Activated T-helper 1 cell treated with anti-CD3 and anti-CD28 coated beads, Interleukin-12 subunit alpha, Interleukin-12 subunit beta, Interleukin-2, Interleukin-4 antibody, amounts not matched to agents 30 ng/mL and 10 ng/mL and 1 ng/mL, durations not matched to agents 14 hours and 24 hours and 36 hours (primary cell): ENCODE measurements around the gene EFNB2. TPM values are rescaled to one million over a fixed set of nuclear protein-coding genes. Genes with fewer than 3 reads are reported as not detected.

ENCODE experiments used
- DNase-seq: peaks from one replicate; pipeline ENCODE4 v3.0.0; 2021; ENCODE audit warnings: low spot score
- H3K27ac Mint-ChIP-seq: one replicate; pipeline ENCODE4 v1.8.0; 2021; ENCODE audit warnings: mild to moderate bottlenecking, mixed read lengths
- H3K27me3 Mint-ChIP-seq: one replicate; pipeline ENCODE4 v1.8.0; 2022; ENCODE audit warnings: mild to moderate bottlenecking, moderate library complexity, mixed read lengths; ENCODE audit not compliant: insufficient read depth
- H3K36me3 Mint-ChIP-seq: one replicate; pipeline ENCODE4 v1.8.0; 2021; ENCODE audit warnings: low read depth, mixed read lengths
- H3K4me1 Mint-ChIP-seq: one replicate; pipeline ENCODE4 v1.8.0; 2021; ENCODE audit warnings: low read depth, mixed read lengths
- H3K4me3 Mint-ChIP-seq: one replicate; pipeline ENCODE4 v1.8.0; 2021; ENCODE audit warnings: mild to moderate bottlenecking, moderate library complexity, mixed read lengths
- H3K9me3 Mint-ChIP-seq: one replicate; pipeline ENCODE4 v1.8.0; 2021; ENCODE audit warnings: mixed read lengths
- intact Hi-C: fragments of 100-400 bp; cut with micrococcal nuclease; formaldehyde crosslinking; loops from one replicate; pipeline ENCODE4 v1.15.1; 2024
- total RNA-seq: library from RNA; stranded (reverse); gene quantifications from 2 replicates; pipeline ENCODE4 v1.2.3, GENCODE V29; 2022

EFNB2 gene
- total RNA-seq, 1 donor from 2014 or later: 0.44 TPM

DNA sequence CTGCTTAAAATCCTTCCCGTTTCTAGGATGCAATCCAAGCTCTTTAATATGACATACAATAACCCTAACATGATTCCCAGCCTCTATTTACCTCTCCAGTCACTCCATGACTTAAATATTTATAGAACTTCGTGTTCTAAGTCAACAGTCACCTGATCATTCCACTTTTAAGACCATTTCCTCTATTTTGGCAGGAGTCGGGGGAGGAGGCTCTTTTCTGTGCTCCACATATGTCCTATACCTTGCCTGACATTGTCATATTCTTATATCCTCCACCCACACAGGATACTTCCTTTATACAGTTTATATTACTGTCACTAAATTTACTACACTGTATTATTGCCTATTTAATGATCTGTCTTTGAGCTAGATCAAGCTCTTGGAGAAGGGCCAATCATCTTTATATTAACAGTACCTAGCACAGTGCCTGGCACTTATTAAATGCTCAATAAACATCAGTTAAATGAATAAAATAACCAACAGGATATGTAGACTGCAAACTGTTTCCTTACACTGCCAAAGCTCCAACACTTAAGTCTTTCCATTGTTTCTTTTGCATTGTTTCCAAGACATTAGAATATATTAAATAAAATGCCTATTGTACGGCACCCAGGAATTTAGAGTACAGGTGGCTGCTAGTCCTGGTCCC is 29.8 kb upstream of the EFNB2 start:
- H3K27ac Mint-ChIP-seq: peak overlapping the region; percentile 57
- peaks cover 2% of the 10 kb centered on the region for H3K27me3 Mint-ChIP-seq
- peaks cover 65% of the 10 kb centered on the region for H3K4me1 Mint-ChIP-seq
- no peaks in the 10 kb centered on the region for H3K9me3 Mint-ChIP-seq
- DNase-seq: no peak
- intact Hi-C loops: loop anchor here (2.0 to 10.0 kb wide), 3 partner anchors 14 to 1430 kb away; no protein-coding TSS in a partner anchor
- H3K4me3 Mint-ChIP-seq: peak overlapping the region; percentile 99
- H3K36me3 Mint-ChIP-seq: peaks cover 14% of the 10 kb centered on the region

DNA sequence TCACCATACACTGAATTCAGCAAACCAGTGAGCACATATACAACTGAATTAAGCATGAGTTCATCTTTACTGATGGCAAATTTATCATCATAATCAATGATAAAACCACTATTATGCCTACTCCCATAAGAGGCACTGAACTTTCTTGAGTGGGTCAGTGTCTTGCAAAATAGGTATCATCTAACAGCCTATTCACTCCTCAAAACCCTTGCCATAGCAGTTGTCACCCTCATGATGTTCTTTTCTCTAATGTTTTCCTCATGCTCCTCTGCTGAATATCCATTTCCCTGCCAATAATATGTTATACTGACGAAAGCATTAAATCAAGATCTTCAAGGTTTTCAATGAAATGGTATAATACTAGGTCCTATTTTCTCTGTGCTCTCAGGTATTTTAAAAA is 26.8 kb upstream of the EFNB2 start:
- intact Hi-C loops: loop anchor here (10.0 kb wide), 1 partner anchor 1428 kb away; no protein-coding TSS in a partner anchor
- Mint-ChIP-seq H3K4me3 (no peak overlapping the region), H3K27ac (peak overlapping the region; percentile 49), H3K27me3 (peaks cover 2% of the 10 kb centered on the region), H3K9me3 (no peaks in the 10 kb centered on the region), H3K4me1 (peaks cover 70% of the 10 kb centered on the region), H3K36me3 (peaks cover 28% of the 10 kb centered on the region)
- DNase-seq: no peak

DNA sequence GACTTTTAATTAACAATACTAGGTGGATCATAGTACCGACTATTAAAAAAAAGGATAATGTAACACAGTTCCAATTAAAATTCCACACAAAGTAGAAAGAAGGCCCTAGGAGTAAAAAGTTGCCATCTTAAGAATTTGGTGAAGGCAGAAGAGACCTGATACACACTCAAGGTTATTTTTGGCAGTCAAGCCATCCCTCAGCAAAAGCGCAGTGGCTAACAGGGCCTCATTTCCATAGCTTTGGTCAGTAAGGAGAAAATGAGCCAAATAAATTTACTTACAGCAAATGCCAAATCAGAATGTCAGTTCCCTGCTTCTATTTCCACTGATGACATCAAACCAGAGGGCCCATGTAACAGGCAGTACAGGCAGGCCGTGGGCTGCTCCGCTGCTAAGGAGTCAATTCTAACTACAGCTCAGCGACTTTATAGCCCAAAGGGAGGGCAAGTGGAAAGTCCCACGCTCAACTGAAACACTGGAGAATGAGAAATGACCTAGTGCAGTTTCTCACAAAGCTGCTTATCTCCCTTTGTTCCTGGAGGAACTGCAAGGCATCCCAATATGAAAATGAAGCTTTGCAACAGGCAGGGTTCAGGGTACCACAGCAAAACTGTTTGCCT is 26.2 kb upstream of the EFNB2 start:
- no peaks in the 10 kb centered on the region for H3K9me3 Mint-ChIP-seq
- no peak overlapping the region for H3K4me3 Mint-ChIP-seq
- intact Hi-C loops: loop anchor here (10.0 kb wide), 1 partner anchor 1427 kb away; no protein-coding TSS in a partner anchor
- peak; percentile 34 for DNase-seq
- H3K4me1 Mint-ChIP-seq: peaks cover 71% of the 10 kb centered on the region
- H3K27me3 Mint-ChIP-seq: no peaks in the 10 kb centered on the region
- peaks cover 33% of the 10 kb centered on the region for H3K36me3 Mint-ChIP-seq
- peak overlapping the region; percentile 49 for H3K27ac Mint-ChIP-seq

DNA sequence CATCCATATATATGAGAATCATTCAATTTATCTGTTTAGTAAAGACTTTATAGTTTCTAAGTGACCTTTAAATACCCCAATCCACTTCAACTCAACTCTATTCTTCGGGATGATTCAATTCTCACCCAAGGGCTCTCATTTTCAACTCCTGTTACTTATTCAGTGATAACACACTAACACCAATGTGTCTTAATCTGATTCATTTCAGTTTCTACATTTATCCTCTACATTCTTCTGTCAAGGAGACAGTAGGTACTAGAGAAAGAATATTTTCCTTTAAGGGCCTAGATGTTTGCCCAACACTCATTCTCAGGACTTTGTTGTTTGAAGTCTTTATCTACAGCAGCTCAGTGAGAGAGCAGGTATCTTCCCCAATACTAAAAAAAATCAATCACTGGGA is 25.4 kb upstream of the EFNB2 start:
- H3K36me3 Mint-ChIP-seq: peaks cover 39% of the 10 kb centered on the region
- no peak for DNase-seq
- intact Hi-C loops: loop anchor here (1.0 to 10.0 kb wide), 3 partner anchors 7 to 1426 kb away; partner anchors contain the start of gene ARGLU1
- peaks cover 70% of the 10 kb centered on the region for H3K4me1 Mint-ChIP-seq
- no peaks in the 10 kb centered on the region for H3K9me3 Mint-ChIP-seq
- H3K27ac Mint-ChIP-seq: peak overlapping the region; percentile 49
- H3K4me3 Mint-ChIP-seq: no peak overlapping the region
- H3K27me3 Mint-ChIP-seq: no peaks in the 10 kb centered on the region

DNA sequence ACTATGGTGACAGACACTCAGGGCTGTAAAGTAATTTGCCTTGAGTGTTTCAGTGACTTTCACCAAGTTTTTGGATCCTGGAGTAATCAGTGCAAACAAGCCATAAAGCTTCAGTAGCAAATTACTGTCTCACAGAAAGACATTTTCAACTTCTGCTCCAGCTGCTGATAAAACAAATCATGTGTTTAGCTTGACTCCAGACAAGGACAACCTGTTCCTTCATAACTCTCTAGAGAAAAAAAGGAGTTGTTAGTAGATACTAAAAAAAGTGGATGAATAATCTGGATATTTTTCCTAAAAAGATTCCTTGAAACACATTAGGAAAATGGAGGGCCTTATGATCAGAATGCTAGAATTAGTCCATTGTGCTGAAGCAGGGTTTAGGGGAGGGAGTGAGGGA is 23.1 kb upstream of the EFNB2 start:
- no peak overlapping the region for H3K4me3 Mint-ChIP-seq
- H3K27me3 Mint-ChIP-seq: no peaks in the 10 kb centered on the region
- intact Hi-C loops: no loop called here
- no peak for DNase-seq
- H3K36me3 Mint-ChIP-seq: peaks cover 43% of the 10 kb centered on the region
- H3K9me3 Mint-ChIP-seq: no peaks in the 10 kb centered on the region
- peaks cover 61% of the 10 kb centered on the region for H3K4me1 Mint-ChIP-seq
- peak overlapping the region; percentile 18 for H3K27ac Mint-ChIP-seq

DNA sequence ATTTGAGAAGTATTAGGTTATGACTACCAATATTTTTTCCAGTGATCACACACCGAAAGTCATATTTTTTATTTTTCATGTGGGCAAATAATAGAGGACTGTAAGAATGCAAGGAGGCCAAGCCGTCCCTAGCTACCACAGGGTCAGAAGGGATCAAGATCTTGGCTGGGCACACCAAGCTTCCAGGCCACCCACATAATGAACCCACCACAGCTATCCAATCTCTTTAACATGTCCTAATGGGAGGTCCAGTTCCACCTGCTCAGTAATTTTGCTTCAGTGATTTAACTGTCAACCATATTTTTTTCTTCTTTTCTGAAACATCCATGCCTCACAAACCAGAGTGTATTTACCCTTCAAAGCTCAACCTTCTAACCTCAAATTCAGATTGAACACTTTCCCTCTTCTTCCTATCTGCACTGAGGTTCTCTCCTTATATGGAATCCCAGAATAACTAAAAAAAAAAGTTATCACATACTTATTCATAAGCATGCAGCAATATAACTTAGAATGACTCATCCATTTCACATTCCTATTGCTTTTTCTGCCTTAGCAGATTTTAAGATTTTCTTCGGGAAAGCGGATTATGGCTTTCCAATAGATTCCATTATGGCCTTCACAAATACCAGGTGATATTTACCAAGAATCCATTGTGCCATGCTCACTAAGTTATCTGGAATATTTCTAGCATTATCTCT is 20.3 kb upstream of the EFNB2 start:
- peak overlapping the region; percentile 18 for H3K27ac Mint-ChIP-seq

DNA sequence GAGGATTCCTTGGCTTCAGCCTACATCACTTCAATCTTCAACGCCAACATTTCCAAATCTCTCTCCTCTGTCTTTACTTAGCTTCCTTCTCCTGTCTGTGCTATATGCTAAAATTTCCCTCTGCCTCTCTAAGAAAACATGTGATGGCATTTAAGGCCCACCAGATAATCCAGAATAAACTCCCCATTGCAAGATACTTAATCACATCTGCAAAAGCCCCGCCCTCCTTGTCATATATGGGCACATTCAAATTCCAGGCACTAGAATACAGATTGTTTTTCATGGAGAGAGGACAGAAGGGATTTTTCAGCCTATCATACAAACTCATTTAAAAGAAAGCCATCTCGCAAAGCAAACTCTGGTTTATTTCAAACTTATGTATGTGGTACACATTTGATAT is 16.3 kb upstream of the EFNB2 start:
- Mint-ChIP-seq H3K36me3 (peaks cover 44% of the 10 kb centered on the region), H3K27me3 (no peaks in the 10 kb centered on the region), H3K4me1 (peaks cover 44% of the 10 kb centered on the region), H3K9me3 (no peaks in the 10 kb centered on the region), H3K4me3 (no peak overlapping the region), H3K27ac (peak overlapping the region; percentile 27)
- no peak for DNase-seq
- intact Hi-C loops: loop anchor here (1.0 to 2.0 kb wide), 2 partner anchors 9 to 13 kb away; no protein-coding TSS in a partner anchor

More for the DNA sequence above, 20.3 kb upstream of the EFNB2 start:
- peaks cover 47% of the 10 kb centered on the region for H3K4me1 Mint-ChIP-seq
- no peaks in the 10 kb centered on the region for H3K27me3 Mint-ChIP-seq
- H3K4me3 Mint-ChIP-seq: no peak overlapping the region
- intact Hi-C loops: no loop called here
- H3K36me3 Mint-ChIP-seq: peaks cover 52% of the 10 kb centered on the region
- DNase-seq: no peak
- no peaks in the 10 kb centered on the region for H3K9me3 Mint-ChIP-seq

DNA sequence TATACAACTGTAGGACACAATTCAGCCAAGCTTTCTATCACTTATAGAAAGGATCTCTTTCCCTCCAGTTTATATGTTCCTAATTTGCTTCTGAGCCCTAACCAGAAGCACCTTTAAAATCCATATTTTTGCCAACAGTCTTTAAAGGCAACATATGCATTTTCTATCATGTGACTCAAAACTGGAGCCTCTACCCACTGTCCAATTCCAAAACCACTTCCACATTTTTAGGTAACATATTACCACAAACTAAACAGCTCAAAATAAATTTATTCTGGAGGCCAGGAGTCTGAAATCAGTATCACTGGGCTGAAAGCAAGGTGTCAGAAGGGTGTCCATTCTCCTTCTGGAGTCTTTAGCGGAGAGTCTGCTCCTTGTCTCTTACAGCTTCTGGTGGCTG is 15.9 kb upstream of the EFNB2 start:
- intact Hi-C loops: loop anchor here (1.0 to 2.0 kb wide), 2 partner anchors 9 to 13 kb away; no protein-coding TSS in a partner anchor
- peaks cover 40% of the 10 kb centered on the region for H3K36me3 Mint-ChIP-seq
- no peak overlapping the region for H3K4me3 Mint-ChIP-seq
- H3K9me3 Mint-ChIP-seq: no peaks in the 10 kb centered on the region
- H3K27ac Mint-ChIP-seq: no peak overlapping the region
- peaks cover 42% of the 10 kb centered on the region for H3K4me1 Mint-ChIP-seq
- no peaks in the 10 kb centered on the region for H3K27me3 Mint-ChIP-seq
- DNase-seq: no peak

DNA sequence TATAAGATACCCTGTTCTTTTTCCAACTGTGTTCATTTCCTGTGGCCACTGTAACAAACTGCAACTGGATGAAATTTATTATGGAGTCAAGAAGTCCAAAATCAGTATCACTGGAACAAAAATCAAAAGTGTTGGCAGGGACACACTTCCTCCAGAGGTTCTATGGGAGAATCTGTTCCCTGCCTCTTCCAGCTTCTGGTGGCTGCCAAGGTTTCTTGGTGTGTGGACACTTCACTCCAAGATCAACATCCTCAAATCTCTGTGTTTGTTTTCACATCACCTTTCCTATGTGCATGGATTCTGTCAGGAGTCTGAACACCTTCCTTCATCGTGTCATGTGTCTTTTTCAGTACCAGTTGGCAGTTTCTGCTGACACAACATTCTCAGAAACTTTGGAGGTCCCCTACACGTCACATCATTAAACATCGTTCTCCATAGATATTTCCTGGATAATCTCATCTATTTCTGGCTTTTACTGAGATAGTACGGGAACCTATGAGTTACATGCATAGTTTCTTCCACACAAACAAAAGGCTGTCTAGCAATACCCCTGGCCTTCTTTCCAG is 15.2 kb upstream of the EFNB2 start:
- peaks cover 33% of the 10 kb centered on the region for H3K36me3 Mint-ChIP-seq
- no peak overlapping the region for H3K27ac Mint-ChIP-seq
- DNase-seq: no peak
- no peaks in the 10 kb centered on the region for H3K9me3 Mint-ChIP-seq
- H3K4me3 Mint-ChIP-seq: no peak overlapping the region
- H3K4me1 Mint-ChIP-seq: peaks cover 35% of the 10 kb centered on the region
- intact Hi-C loops: loop anchor here (1.0 to 2.0 kb wide), 2 partner anchors 10 to 14 kb away; no protein-coding TSS in a partner anchor
- H3K27me3 Mint-ChIP-seq: no peaks in the 10 kb centered on the region

DNA sequence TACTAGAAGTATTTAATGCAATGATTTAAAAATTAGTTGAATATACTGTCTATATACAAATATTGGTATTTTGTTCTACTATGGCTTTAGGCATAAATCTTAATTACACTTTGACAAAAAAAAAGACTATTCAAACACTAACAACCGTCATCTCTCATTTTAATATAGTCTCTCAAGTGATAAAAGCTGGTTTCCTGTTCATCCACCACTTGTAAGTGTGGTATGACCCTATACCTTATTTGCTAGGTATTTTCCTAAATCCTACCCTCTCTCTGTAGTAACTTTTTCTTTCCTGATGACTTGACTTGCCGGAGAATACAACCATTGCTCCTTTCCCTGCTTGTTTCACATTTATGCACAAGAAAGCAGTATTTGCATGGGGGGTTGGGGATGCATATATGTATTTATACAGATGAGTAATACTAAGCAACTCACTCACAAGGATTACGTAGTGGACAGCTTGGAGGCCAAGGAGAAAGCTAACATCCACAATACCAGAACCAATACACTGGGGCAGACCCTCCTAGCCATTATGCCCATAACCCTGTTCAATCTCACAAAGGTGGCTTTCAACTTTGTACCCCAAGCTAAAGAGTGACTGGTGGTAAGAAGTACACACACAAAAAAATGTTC is 12.7 kb upstream of the EFNB2 start:
- no peaks in the 10 kb centered on the region for H3K27me3 Mint-ChIP-seq
- peaks cover 23% of the 10 kb centered on the region for H3K4me1 Mint-ChIP-seq
- H3K27ac Mint-ChIP-seq: no peak overlapping the region
- H3K36me3 Mint-ChIP-seq: peaks cover 19% of the 10 kb centered on the region
- no peaks in the 10 kb centered on the region for H3K9me3 Mint-ChIP-seq
- intact Hi-C loops: no loop called here
- no peak for DNase-seq
- H3K4me3 Mint-ChIP-seq: no peak overlapping the region

DNA sequence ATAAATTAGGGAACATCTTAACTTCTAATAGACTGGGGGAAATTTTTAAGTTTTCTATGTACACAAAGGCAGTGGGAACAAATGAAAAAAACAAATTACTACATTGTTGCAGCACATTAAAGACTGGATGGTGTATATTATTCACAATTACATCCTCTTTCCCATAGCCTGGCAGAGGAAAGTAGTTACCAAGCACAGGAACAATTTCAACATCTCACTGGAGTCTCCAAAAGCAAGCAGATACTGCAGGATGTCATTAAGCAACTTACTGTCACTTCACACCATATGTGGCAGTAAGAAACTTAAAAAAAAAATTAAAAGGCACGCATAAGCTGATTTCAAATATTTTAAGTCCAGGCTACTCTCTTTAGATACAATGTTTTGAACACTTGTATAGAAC is 6.4 kb upstream of the EFNB2 start:
- Mint-ChIP-seq H3K4me1 (no peaks in the 10 kb centered on the region), H3K4me3 (no peak overlapping the region), H3K9me3 (no peaks in the 10 kb centered on the region), H3K27me3 (peaks cover 3% of the 10 kb centered on the region), H3K36me3 (peaks cover 7% of the 10 kb centered on the region), H3K27ac (no peak overlapping the region)
- intact Hi-C loops: no loop called here
- no peak for DNase-seq

DNA sequence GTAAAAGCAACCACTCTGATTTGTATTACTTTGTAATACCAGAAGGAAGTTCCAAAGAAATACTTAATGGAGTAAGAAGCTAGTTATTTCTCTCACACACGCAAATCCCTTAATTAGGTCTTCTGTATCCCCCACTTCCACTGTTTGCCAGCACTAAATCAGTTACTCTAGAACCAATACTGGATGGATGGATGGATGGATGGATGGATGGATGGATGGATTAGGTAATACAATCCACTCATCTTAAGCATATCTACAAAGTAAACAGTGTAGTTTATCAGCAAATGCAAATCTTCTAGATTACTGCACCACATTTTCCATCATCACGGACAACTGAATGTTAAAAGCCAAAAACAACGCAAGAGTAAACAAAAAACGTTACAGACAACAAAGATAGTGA is 5.2 kb upstream of the EFNB2 start:
- no peak overlapping the region for H3K27ac Mint-ChIP-seq
- no peak for DNase-seq
- H3K27me3 Mint-ChIP-seq: peaks cover 8% of the 10 kb centered on the region
- intact Hi-C loops: no loop called here
- H3K9me3 Mint-ChIP-seq: no peaks in the 10 kb centered on the region
- H3K4me1 Mint-ChIP-seq: peaks cover 7% of the 10 kb centered on the region
- peaks cover 7% of the 10 kb centered on the region for H3K36me3 Mint-ChIP-seq
- H3K4me3 Mint-ChIP-seq: no peak overlapping the region
